ENCODE measurements around the gene DOHH.

DNA sequence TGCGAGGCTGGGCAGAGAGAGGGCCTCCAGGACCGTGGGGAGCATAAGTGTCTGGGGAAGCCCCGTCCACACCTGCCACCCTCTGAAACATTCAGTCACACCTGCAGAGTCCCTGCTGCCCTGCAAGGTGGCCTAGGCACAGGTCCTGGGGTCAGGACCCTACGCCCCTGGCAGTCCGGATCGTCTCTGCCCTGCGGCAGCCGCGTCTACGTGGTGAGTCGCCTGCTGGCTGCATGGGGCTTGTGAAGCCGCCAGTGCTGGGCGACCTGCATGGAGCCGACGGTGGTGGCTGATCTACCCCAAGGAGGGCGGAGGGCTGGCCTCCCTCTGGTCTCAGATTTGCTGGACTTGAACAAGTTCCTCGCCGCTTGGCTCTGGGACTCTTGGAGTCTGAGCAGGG is 18.7 kb upstream of the DOHH start:
- TF ChIP-seq, protein P1, sequence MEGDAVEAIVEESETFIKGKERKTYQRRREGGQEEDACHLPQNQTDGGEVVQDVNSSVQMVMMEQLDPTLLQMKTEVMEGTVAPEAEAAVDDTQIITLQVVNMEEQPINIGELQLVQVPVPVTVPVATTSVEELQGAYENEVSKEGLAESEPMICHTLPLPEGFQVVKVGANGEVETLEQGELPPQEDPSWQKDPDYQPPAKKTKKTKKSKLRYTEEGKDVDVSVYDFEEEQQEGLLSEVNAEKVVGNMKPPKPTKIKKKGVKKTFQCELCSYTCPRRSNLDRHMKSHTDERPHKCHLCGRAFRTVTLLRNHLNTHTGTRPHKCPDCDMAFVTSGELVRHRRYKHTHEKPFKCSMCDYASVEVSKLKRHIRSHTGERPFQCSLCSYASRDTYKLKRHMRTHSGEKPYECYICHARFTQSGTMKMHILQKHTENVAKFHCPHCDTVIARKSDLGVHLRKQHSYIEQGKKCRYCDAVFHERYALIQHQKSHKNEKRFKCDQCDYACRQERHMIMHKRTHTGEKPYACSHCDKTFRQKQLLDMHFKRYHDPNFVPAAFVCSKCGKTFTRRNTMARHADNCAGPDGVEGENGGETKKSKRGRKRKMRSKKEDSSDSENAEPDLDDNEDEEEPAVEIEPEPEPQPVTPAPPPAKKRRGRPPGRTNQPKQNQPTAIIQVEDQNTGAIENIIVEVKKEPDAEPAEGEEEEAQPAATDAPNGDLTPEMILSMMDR (tag by site-specific recombination; IDR thresholded peaks at IDR 0.05) = no peak
- TF ChIP-seq ZNF24 (tag by site-specific recombination; IDR thresholded peaks at IDR 0.05) (no peak), ZNF10 (tag by site-specific recombination; IDR thresholded peaks at IDR 0.05) (no peak), ZNF473 (tag by site-specific recombination; IDR thresholded peaks at IDR 0.05) (no peak), ZNF175 (tag by site-specific recombination; IDR thresholded peaks at IDR 0.05) (no peak), ZNF791 (tag by site-specific recombination; IDR thresholded peaks at IDR 0.05) (no peak), ZNF670 (tag by site-specific recombination; IDR thresholded peaks at IDR 0.05; ENCODE audit: low read depth) (no peak), ZBTB8A (tag by site-specific recombination; IDR thresholded peaks at IDR 0.05) (no peak), ZNF311 (tag by site-specific recombination; IDR thresholded peaks at IDR 0.05; ENCODE audit: borderline replicate concordance) (no peak), ZNF76 (tag by site-specific recombination; IDR thresholded peaks at IDR 0.05; ENCODE audit: borderline replicate concordance, low read depth) (no peak), ZBTB17 (tag by site-specific recombination; IDR thresholded peaks at IDR 0.05) (no peak)
- TF ChIP-seq, protein P2, sequence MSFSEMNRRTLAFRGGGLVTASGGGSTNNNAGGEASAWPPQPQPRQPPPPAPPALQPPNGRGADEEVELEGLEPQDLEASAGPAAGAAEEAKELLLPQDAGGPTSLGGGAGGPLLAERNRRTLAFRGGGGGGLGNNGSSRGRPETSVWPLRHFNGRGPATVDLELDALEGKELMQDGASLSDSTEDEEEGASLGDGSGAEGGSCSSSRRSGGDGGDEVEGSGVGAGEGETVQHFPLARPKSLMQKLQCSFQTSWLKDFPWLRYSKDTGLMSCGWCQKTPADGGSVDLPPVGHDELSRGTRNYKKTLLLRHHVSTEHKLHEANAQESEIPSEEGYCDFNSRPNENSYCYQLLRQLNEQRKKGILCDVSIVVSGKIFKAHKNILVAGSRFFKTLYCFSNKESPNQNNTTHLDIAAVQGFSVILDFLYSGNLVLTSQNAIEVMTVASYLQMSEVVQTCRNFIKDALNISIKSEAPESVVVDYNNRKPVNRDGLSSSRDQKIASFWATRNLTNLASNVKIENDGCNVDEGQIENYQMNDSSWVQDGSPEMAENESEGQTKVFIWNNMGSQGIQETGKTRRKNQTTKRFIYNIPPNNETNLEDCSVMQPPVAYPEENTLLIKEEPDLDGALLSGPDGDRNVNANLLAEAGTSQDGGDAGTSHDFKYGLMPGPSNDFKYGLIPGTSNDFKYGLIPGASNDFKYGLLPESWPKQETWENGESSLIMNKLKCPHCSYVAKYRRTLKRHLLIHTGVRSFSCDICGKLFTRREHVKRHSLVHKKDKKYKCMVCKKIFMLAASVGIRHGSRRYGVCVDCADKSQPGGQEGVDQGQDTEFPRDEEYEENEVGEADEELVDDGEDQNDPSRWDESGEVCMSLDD (tag by site-specific recombination; IDR thresholded peaks at IDR 0.05) = no peak
- TF ChIP-seq, protein P3, sequence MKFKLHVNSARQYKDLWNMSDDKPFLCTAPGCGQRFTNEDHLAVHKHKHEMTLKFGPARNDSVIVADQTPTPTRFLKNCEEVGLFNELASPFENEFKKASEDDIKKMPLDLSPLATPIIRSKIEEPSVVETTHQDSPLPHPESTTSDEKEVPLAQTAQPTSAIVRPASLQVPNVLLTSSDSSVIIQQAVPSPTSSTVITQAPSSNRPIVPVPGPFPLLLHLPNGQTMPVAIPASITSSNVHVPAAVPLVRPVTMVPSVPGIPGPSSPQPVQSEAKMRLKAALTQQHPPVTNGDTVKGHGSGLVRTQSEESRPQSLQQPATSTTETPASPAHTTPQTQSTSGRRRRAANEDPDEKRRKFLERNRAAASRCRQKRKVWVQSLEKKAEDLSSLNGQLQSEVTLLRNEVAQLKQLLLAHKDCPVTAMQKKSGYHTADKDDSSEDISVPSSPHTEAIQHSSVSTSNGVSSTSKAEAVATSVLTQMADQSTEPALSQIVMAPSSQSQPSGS (tag by site-specific recombination; IDR thresholded peaks at IDR 0.05; ENCODE audit: low read depth) = no peak

All from HEK293 (cell line).